CD4-positive, alpha-beta T cell treated with Interleukin-12 subunit alpha and Interleukin-12 subunit beta, for 1 hour (primary cell): Measurements from ENCODE around the gene SFT2D3.

ENCODE experiments used
- DNase-seq: peaks from one replicate; pipeline ENCODE4 v3.0.0-alpha.2; 2020

SFT2D3 gene

GRCh38 chr2:127683056-127683455, 18.2 kb upstream of the SFT2D3 start:
- DNase-seq: no peak

- no peak for DNase-seq
Measured at GRCh38 chr2:127683757-127684156, 17.5 kb upstream of the SFT2D3 start.

GRCh38 chr2:127685410-127686080, 15.8 kb upstream of the SFT2D3 start:
- no peak for DNase-seq

GRCh38 chr2:127688405-127688804, 12.9 kb upstream of the SFT2D3 start:
- DNase-seq: no peak

- no peak for DNase-seq
Measured at GRCh38 chr2:127690696-127691095, 10.6 kb upstream of the SFT2D3 start.

GRCh38 chr2:127694986-127695385, 6.3 kb upstream of the SFT2D3 start:
- DNase-seq: no peak

- DNase-seq: peak; percentile 56
Measured at GRCh38 chr2:127695491-127696472, 5.5 kb upstream of the SFT2D3 start.

GRCh38 chr2:127697482-127698180, 3.7 kb upstream of the SFT2D3 start:
- DNase-seq: no peak

GRCh38 chr2:127698553-127699355, 2.5 kb upstream of the SFT2D3 start:
- DNase-seq: no peak

- peak; percentile 39 for DNase-seq
Measured at GRCh38 chr2:127700527-127701192, 637 bp upstream of the SFT2D3 start.

GRCh38 chr2:127701651-127702394, 526 bp downstream of the SFT2D3 start:
- DNase-seq: peak; percentile 83

GRCh38 chr2:127702395-127703009, 1.2 kb downstream of the SFT2D3 start:
- DNase-seq: no peak

GRCh38 chr2:127703282-127703681, 2.0 kb downstream of the SFT2D3 start:
- no peak for DNase-seq

- no peak for DNase-seq
Measured at GRCh38 chr2:127704641-127705390, 3.5 kb downstream of the SFT2D3 start.

- no peak for DNase-seq
Measured at GRCh38 chr2:127705391-127706065, 4.2 kb downstream of the SFT2D3 start.

GRCh38 chr2:127706215-127706990, 5.1 kb downstream of the SFT2D3 start:
- no peak for DNase-seq

GRCh38 chr2:127707890-127708648, 6.8 kb downstream of the SFT2D3 start:
- no peak for DNase-seq

- no peak for DNase-seq
Measured at GRCh38 chr2:127709336-127709735, 8.0 kb downstream of the SFT2D3 start.
